Body of pancreas (tissue), 4 donors: ENCODE data around the gene ST8SIA5. TPM values are rescaled to one million over a fixed set of nuclear protein-coding genes. Genes with fewer than 3 reads are reported as not detected.

Experiments used
- ATAC-seq: fragments of 150-250 bp; one replicate; pipeline ENCODE4 v1.9.1; 2016
- DNase-seq, 4 donors: peaks; one replicate each; pipeline ENCODE4 v3.0.0-alpha.2; 2019
- H3K27ac ChIP-seq, 4 donors: fragments of 200-600 bp; sonication (generic); 1 replicate in 3 of 4; 2 replicates in 1 of 4; pipeline versions ENCODE4 v1.5.1 to v1.6.1; 2016 to 2019; ENCODE audit warnings: mild to moderate bottlenecking in 1 of 4, mixed read lengths in 1 of 4, moderate library complexity in 1 of 4
- H3K27me3 ChIP-seq, 2 donors: fragments of 200-600 bp; sonication (generic); one replicate each; pipeline ENCODE4 v1.6.0; 2016; ENCODE audit warnings: mild to moderate bottlenecking in 1 of 2
- H3K36me3 ChIP-seq, 2 donors: fragments of 200-600 bp; sonication (generic); replicated peaks in 1 of 2; 2 replicates each; pipeline ENCODE4 v1.5.1; 2016; ENCODE audit warnings: low read depth in 2 of 2; ENCODE audit not compliant: insufficient read depth in 1 of 2
- H3K4me1 ChIP-seq: fragments of 200-600 bp; sonication (generic); one replicate; pipeline ENCODE4 v1.6.0; 2016
- H3K4me3 ChIP-seq, 2 donors: fragments of 200-600 bp; sonication (generic); 1 replicate in 1 of 2; 2 replicates in 1 of 2; pipeline ENCODE4 v1.5.1; 2016 to 2019
- H3K9me3 ChIP-seq, 3 donors: fragments of 200-600 bp; sonication (generic); 1 replicate in 2 of 3; 2 replicates in 1 of 3; pipeline ENCODE4 v1.5.1; 2016
- CTCF ChIP-seq, 7 experiments: fragments of 450-650 bp in 4 of 7; fragments of 200-600 bp in 3 of 7; sonication (generic) in 3 of 7; IDR thresholded peaks; one replicate each; pipeline ENCODE4 v1.5.1; 2016 to 2019; ENCODE audit warnings: antibody characterized with exemption in 7 of 7
- POLR2A ChIP-seq, 3 donors: fragments of 450-650 bp; IDR thresholded peaks; one replicate each; pipeline ENCODE4 v1.6.1; 2016; ENCODE audit warnings: antibody characterized with exemption in 3 of 3, mild to moderate bottlenecking in 2 of 3
- WGBS, 2 donors: methylation state at CpG; one replicate each; pipeline ENCODE4 v1.1.5; 2017; 5-methylcytosine and 5-hydroxymethylcytosine counted together
- intact Hi-C: fragments of 100-400 bp; cut with DNase I; formaldehyde crosslinking; loops from one replicate; pipeline ENCODE4 v1.15.1; 2023
- total RNA-seq, 2 donors: library from RNA; depleted of rRNA; stranded (reverse); fragments of >200 nt; gene quantifications; one replicate each; pipeline ENCODE4 v1.1.0, GENCODE V29; 2016

ST8SIA5 gene
- total RNA-seq, 2 donors from 2014 or later, result under 0.01 to 1.6 TPM

DNA sequence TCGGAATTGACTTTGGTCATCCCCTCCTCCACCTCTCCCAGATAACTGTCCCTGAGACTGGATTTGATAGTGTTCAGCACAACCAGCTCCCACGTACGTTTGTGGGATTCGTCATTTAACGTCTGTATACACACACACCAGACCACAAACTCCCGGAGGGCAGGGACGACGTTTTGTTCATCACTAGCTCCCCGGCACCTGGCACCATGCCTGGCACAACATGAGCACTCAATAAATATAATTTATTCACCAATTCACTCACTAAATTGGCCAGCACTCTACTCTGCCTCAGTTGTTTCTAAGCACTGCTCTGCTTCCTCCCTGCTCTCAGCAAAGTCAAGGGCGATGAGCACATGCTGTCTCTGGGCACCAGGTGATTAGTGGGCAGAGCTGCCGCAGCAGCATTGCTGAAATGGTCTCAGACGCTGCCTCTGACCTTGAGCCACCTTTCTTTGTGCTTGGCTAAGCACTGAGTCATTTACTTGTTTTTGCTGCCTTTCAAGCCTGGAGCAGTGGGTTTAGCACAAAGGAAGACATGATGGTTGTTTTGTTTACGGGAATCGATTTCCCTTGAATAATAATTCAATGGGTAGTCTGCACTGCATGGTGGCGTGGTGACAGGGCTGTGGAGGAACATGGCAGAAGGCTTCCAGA lies 80.5 kb downstream of the ST8SIA5 start:
- intact Hi-C loops, result no loop called here
- no peak overlapping the region for H3K27ac ChIP-seq
- H3K9me3 ChIP-seq, result no peaks in the 10 kb centered on the region
- H3K36me3 ChIP-seq, result no peaks in the 10 kb centered on the region
- H3K4me1 ChIP-seq, result no peaks in the 10 kb centered on the region
- 48 to 52% methylated on average over 15 of the region's 15 CpGs for WGBS, 2 donors
- DNase-seq, result no peak
- no peak for TF ChIP-seq CTCF (IDR thresholded peaks at IDR 0.05)
- no peak overlapping the region for H3K4me3 ChIP-seq
- H3K27me3 ChIP-seq, result no peaks in the 10 kb centered on the region
- ATAC-seq, result no peak

DNA sequence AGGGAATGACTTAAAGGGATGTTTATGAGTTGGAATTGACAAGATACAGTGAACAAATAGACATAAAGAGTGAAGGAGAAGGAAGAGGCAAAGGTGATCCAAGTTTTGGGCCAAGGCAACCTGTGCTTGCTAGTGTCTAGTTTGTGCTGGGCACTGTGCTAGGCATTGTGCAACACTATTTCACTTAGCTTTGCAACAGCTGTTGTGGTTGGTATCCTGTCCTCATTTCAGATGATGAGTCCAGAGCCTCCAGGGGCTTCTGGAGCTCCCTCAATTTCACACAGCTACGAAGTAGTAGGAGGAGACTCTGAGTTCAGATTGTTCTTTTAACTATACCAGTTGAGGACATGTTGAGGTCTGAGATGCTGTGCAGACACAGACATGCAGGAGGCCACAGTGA lies 81.7 kb downstream of the ST8SIA5 start:
- DNase-seq, result no peak
- ATAC-seq, result no peak
- 41 to 64% methylated on average over 1 of the region's 1 CpG for WGBS, 2 donors
- TF ChIP-seq POLR2A (IDR thresholded peaks at IDR 0.05) (no peak), CTCF (IDR thresholded peaks at IDR 0.05) (no peak)
- Histone ChIP-seq H3K9me3 (no peaks in the 10 kb centered on the region), H3K27ac (no peak overlapping the region), H3K27me3 (no peaks in the 10 kb centered on the region), H3K36me3 (no peaks in the 10 kb centered on the region), H3K4me1 (no peaks in the 10 kb centered on the region), H3K4me3 (no peak overlapping the region)
- intact Hi-C loops, result no loop called here

DNA sequence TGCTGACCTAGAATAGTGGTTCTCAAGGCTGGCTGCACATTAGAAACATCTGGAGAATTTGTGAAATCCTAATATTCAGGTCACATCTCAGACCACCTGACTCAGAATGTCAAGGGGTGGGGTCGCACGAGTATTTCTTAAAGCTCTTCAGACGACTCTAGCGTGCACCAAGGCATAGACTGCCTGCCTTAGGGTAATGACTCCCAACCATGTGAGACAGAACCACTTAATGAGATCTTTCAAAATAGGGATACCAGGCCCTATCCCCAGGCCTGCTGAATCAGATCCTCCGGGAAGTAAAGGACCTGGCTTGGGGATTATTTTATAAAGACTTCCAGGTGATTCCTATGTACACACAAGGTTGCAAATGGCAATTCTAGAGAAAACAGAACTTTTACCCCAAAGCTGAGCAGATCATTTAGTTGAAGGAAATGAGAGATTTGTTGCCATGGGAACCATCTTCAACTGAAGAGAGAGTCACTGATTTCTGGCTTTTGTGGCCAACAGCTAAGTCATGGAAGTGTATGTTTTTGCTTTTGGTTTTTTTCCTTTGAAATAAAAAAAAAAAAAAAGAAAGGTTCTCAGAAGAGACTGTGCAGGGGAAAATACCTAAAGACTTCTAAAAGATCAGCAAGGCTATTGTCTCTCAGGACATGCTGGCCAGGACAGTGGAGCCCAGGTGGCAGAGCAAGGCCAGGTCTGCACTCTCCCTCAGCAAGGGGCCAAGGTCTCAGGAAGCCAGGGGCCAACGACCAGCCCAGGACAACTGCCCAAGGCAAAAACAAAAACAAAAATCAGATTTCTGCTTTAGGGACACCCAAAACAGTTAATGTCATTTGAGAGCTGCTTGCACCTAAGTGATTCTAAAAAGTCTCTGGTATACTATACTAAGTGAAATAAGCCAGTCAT lies 84.5 kb downstream of the ST8SIA5 start:
- no peak overlapping the region for H3K27ac ChIP-seq
- no peak for ATAC-seq
- no peaks in the 10 kb centered on the region for H3K36me3 ChIP-seq
- 69 to 79% methylated on average over 6 of the region's 6 CpGs for WGBS, 2 donors
- no peak overlapping the region for H3K4me3 ChIP-seq
- H3K9me3 ChIP-seq, result no peaks in the 10 kb centered on the region
- no peak for DNase-seq
- TF ChIP-seq CTCF (IDR thresholded peaks at IDR 0.05), result no peak
- TF ChIP-seq POLR2A (IDR thresholded peaks at IDR 0.05), result no peak
- intact Hi-C loops, result no loop called here
- H3K4me1 ChIP-seq, result no peaks in the 10 kb centered on the region
- H3K27me3 ChIP-seq, result no peaks in the 10 kb centered on the region

- no peaks in the 10 kb centered on the region for H3K4me1 ChIP-seq
- no peaks in the 10 kb centered on the region for H3K36me3 ChIP-seq
- DNase-seq (no peak), ATAC-seq (no peak)
- 41% methylated on average over 6 of the region's 6 CpGs; no CpG with 5 or more reads in 1 of the 2 donors for WGBS, 2 donors
- H3K9me3 ChIP-seq, result no peaks in the 10 kb centered on the region
- no peak overlapping the region for H3K4me3 ChIP-seq
- no peaks in the 10 kb centered on the region for H3K27me3 ChIP-seq
- TF ChIP-seq CTCF (IDR thresholded peaks at IDR 0.05), result no peak
- TF ChIP-seq POLR2A (IDR thresholded peaks at IDR 0.05), result no peak
- H3K27ac ChIP-seq, result no peak overlapping the region
- intact Hi-C loops, result no loop called here
Measured at GRCh38 chr18:46668694-46669093, 88.2 kb downstream of the ST8SIA5 start.
